Measurements from ENCODE around the gene BAX. TPM values are rescaled to one million over a fixed set of nuclear protein-coding genes. Genes with fewer than 3 reads are reported as not detected.

BAX gene
- total and polyA plus RNA-seq, 2 donors (not counting 1 experiment from before 2014, with no cell fraction given) = 95.3 to 109 TPM

DNA sequence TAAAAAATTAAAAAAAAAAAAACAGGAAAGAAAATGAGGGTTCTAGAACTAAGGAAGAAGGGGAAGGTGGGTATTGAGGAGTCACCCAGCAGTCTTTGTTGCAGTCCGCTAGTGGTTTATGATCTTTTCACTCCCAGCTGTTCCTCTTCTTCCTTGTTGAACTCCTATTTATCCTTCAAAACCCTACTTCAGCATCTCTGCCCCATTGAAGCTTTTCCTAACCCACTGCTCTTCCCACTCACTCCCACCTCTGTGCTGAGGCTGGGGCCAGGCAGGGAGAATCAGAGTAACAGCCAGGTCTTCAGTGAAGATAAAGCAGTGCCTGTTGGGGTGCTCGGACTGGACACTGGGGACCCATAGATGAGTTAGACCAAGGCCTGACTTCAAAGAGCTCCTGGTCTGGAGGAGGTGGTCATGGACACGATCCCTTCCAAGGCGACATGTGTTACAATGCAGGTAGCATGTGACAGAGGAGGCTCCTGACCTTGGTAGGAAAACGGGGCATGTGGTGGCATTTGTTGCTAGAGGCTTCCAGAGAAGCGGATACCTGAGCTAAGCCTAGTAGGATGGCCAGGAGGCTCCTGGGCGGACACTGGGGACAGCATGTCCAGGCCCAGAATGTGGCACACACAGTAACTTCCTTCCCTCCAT, 50.4 kb downstream of the BAX start:
- Histone ChIP-seq H3K9ac (ENCODE audit: low read length) (no peak overlapping the region), H3K9me3 (ENCODE audit: control extremely low read depth in 1 of 3, control insufficient read depth in 2 of 3, insufficient read depth in 1 of 3, low read length in 2 of 3) (no peaks in the 10 kb centered on the region), H3K79me2 (ENCODE audit: control insufficient read depth, insufficient read depth, low read length) (peaks cover 4% of the 10 kb centered on the region), H3K36me3 (replicated peaks in 1 of 2; ENCODE audit: control extremely low read depth in 1 of 2, control insufficient read depth in 1 of 2, extremely low read depth in 1 of 2, insufficient read depth in 2 of 2, low read length in 1 of 2) (peaks cover 0 to 45% of the 10 kb centered on the region in 2 experiments), H3K4me2 (replicated peaks; ENCODE audit: low read depth, low read length, poor library complexity, severe bottlenecking) (no peak overlapping the region), H4K20me1 (ENCODE audit: control insufficient read depth, insufficient read depth, low read length, poor library complexity, severe bottlenecking) (no peaks in the 10 kb centered on the region), H2AFZ (ENCODE audit: insufficient read depth, low read depth, low read length, poor library complexity, severe bottlenecking) (no peak overlapping the region), H3K4me1 (ENCODE audit: control insufficient read depth in 2 of 2, insufficient read depth in 2 of 2, low read length in 2 of 2) (no peaks in the 10 kb centered on the region), H3K27me3 (replicated peaks in 1 of 4; ENCODE audit: control extremely low read depth in 1 of 4, control insufficient read depth in 3 of 4, insufficient read depth in 4 of 4, low read length in 3 of 4) (no peaks in the 10 kb centered on the region), H3K4me3 (ENCODE audit: control extremely low read depth in 1 of 5, extremely low read depth in 1 of 5, insufficient read depth in 1 of 5, low read depth in 2 of 5, low read length in 4 of 5) (no peak overlapping the region), H3K27ac (ENCODE audit: low read length in 2 of 2) (no peak overlapping the region)
- intact Hi-C loops (cut with micrococcal nuclease) = no loop called here
- Mint-ChIP-seq H3K4me1 (no peaks in the 10 kb centered on the region), H3K27me3 (no peaks in the 10 kb centered on the region), H3K4me3 (no peak overlapping the region), H3K27ac (no peak overlapping the region), H3K9me3 (ENCODE audit: insufficient read depth) (no peaks in the 10 kb centered on the region)
- TF ChIP-seq CTCF (IDR thresholded peaks at IDR 0.05) = no peak
- no peak for TF ChIP-seq EZH2 (IDR thresholded peaks at IDR 0.05; ENCODE audit: borderline replicate concordance, insufficient read depth, low read depth, low read length, poor library complexity, severe bottlenecking)
- ATAC-seq (ENCODE audit: low read depth) = no peak
- ChIA-PET POLR2A (interaction anchor here (0.7 kb wide), 1 partner anchor 54 kb away, joined by 3 read pairs; no protein-coding TSS in a partner anchor), CTCF (no interaction called here)
- DNase-seq = no peak
- WGBS (ENCODE audit: insufficient coverage) = 96% methylated on average over 6 of the region's 7 CpGs

- intact Hi-C loops (cut with micrococcal nuclease) = no loop called here
- Mint-ChIP-seq H3K9me3 (ENCODE audit: insufficient read depth) (no peaks in the 10 kb centered on the region), H3K27ac (no peak overlapping the region), H3K27me3 (no peaks in the 10 kb centered on the region), H3K4me1 (no peaks in the 10 kb centered on the region), H3K4me3 (no peak overlapping the region)
- Histone ChIP-seq H3K27me3 (replicated peaks in 1 of 4; ENCODE audit: control extremely low read depth in 1 of 4, control insufficient read depth in 3 of 4, insufficient read depth in 4 of 4, low read length in 3 of 4) (no peaks in the 10 kb centered on the region), H3K79me2 (ENCODE audit: control insufficient read depth, insufficient read depth, low read length) (no peaks in the 10 kb centered on the region), H2AFZ (ENCODE audit: insufficient read depth, low read depth, low read length, poor library complexity, severe bottlenecking) (no peak overlapping the region), H3K27ac (ENCODE audit: low read length in 2 of 2) (no peak overlapping the region), H3K4me3 (ENCODE audit: control extremely low read depth in 1 of 5, extremely low read depth in 1 of 5, insufficient read depth in 1 of 5, low read depth in 2 of 5, low read length in 4 of 5) (no peak overlapping the region), H3K9ac (ENCODE audit: low read length) (no peak overlapping the region), H3K4me2 (replicated peaks; ENCODE audit: low read depth, low read length, poor library complexity, severe bottlenecking) (no peak overlapping the region), H3K4me1 (ENCODE audit: control insufficient read depth in 2 of 2, insufficient read depth in 2 of 2, low read length in 2 of 2) (no peaks in the 10 kb centered on the region), H4K20me1 (ENCODE audit: control insufficient read depth, insufficient read depth, low read length, poor library complexity, severe bottlenecking) (no peaks in the 10 kb centered on the region), H3K9me3 (ENCODE audit: control extremely low read depth in 1 of 3, control insufficient read depth in 2 of 3, insufficient read depth in 1 of 3, low read length in 2 of 3) (no peaks in the 10 kb centered on the region), H3K36me3 (replicated peaks in 1 of 2; ENCODE audit: control extremely low read depth in 1 of 2, control insufficient read depth in 1 of 2, extremely low read depth in 1 of 2, insufficient read depth in 2 of 2, low read length in 1 of 2) (peaks cover 0 to 60% of the 10 kb centered on the region in 2 experiments)
- DNase-seq = no peak
- ATAC-seq (ENCODE audit: low read depth) = no peak
- TF ChIP-seq EZH2 (IDR thresholded peaks at IDR 0.05; ENCODE audit: borderline replicate concordance, insufficient read depth, low read depth, low read length, poor library complexity, severe bottlenecking) (no peak), CTCF (IDR thresholded peaks at IDR 0.05) (no peak)
- ChIA-PET CTCF (interaction anchor here (0.7 kb wide), 1 partner anchor 11 kb away, joined by 3 read pairs; no protein-coding TSS in a partner anchor), POLR2A (no interaction called here)
- WGBS (ENCODE audit: insufficient coverage) = 98% methylated on average over 20 of the region's 22 CpGs
Measured at GRCh38 chr19:49006905-49007304, 52.2 kb downstream of the BAX start.
